Immature natural killer cell (primary cell): ENCODE measurements around the gene KDM2A. TPM values are rescaled to one million over a fixed set of nuclear protein-coding genes. Genes with fewer than 3 reads are reported as not detected.

Source experiments
- DNase-seq, 3 donors: peaks; one replicate each; pipeline ENCODE4 v3.0.0; 2022; ENCODE audit warnings: mixed read lengths in 1 of 3
- H3K27ac Mint-ChIP-seq, 6 donors: one replicate each; pipeline ENCODE4 v1.8.0; 2020; ENCODE audit warnings: mixed read lengths in 6 of 6, mild to moderate bottlenecking in 5 of 6, inconsistent platforms in 4 of 6, moderate library complexity in 3 of 6
- H3K27me3 Mint-ChIP-seq, 3 donors: one replicate each; pipeline ENCODE4 v1.8.0; 2020 to 2021; ENCODE audit warnings: low read depth in 3 of 3, mild to moderate bottlenecking in 3 of 3, mixed read lengths in 3 of 3, moderate library complexity in 3 of 3, inconsistent platforms in 1 of 3
- H3K36me3 Mint-ChIP-seq, 3 donors: one replicate each; pipeline ENCODE4 v1.8.0; 2020; ENCODE audit warnings: mixed read lengths in 3 of 3, inconsistent platforms in 2 of 3, mild to moderate bottlenecking in 2 of 3
- H3K4me1 Mint-ChIP-seq, 2 donors: one replicate each; pipeline ENCODE4 v1.8.0; 2020; ENCODE audit warnings: inconsistent platforms in 2 of 2, mild to moderate bottlenecking in 2 of 2, mixed read lengths in 2 of 2, moderate library complexity in 1 of 2
- H3K4me3 Mint-ChIP-seq, 5 donors: one replicate each; pipeline ENCODE4 v1.8.0; 2020; ENCODE audit warnings: mild to moderate bottlenecking in 5 of 5, mixed read lengths in 5 of 5, inconsistent platforms in 3 of 5, moderate library complexity in 3 of 5
- H3K9me3 Mint-ChIP-seq, 6 donors: one replicate each; pipeline ENCODE4 v1.8.0; 2020; ENCODE audit warnings: mild to moderate bottlenecking in 6 of 6, mixed read lengths in 6 of 6, inconsistent platforms in 4 of 6, moderate library complexity in 3 of 6
- polyA plus RNA-seq, 3 donors: library from polyadenylated mRNA; unstranded; fragments of 300-500 nt; fragmentation: Illumina TruSeq; gene quantifications; one replicate each; pipeline ENCODE4 v1.2.3, GENCODE V29; 2021

The KDM2A gene
- 10 to 100 TPM in 1 of 3 donors, 1 to 10 TPM in 2; 3.8 to 16.6 (median 6.8) TPM for polyA plus RNA-seq

- Mint-ChIP-seq H3K9me3 (no peaks in the 10 kb centered on the region), H3K36me3 (peaks cover 0 to 5% (median 0%) of the 10 kb centered on the region in 3 donors), H3K27me3 (peaks cover 7 to 10% (median 7%) of the 10 kb centered on the region in 3 donors), H3K27ac (peak within 1 kb of the TSS; percentile 90 to 97 (median 92)), H3K4me3 (peak within 1 kb of the TSS; percentile 90 to 98 (median 95)), H3K4me1 (peaks cover 37 to 44% of the 10 kb centered on the region in 2 donors)
- peak; percentile 96 to 98 (median 98) for DNase-seq
Measured at GRCh38 chr11:67118801-67119584, at the start of gene KDM2A. TSS of gene KDM2A (plus strand) at chr11:67119263. CDS start at chr11:67121317, 2,054 bp downstream.

DNA sequence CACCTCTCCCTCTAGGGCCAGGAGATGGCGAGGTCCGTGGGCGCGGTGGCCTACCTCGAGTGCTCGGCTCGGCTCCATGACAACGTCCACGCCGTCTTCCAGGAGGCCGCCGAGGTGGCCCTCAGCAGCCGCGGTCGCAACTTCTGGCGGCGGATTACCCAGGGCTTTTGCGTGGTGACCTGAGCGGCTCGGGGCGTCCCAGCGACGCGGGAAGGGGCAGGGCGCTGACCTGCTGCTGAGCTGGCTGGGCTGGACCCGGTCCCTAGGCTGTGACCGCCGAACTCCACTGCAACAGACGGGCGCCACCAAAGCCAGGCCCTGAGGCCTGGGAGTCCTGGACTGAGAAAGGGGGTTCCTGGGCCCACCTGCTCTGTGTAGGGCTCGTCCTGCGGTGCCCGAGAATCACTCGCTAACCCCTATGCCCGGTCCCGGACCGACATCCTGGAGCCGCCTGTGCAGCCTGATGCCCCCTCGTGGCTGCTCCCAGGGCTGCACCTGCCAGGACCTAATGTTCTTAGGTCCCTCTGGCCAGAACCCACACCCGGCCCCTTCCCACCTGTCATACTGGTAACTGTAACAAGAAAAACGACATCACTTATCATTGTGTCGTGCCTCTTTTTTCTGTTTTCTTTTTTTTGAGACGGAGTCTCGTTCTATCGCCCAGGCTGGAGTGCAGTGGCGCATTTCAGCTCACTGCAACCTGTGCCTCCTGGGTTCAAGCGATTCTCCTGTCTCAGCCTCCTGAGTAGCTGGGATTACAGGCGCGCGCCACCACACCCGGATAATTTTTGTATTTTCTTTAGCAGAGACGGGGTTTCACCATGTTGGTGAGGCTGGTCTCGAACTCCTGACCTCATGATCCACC is 47.4 kb upstream of the KDM2A start:
- H3K27me3 Mint-ChIP-seq: peaks cover 3 to 4% (median 4%) of the 10 kb centered on the region in 3 donors
- peak; percentile 60 to 65 (median 60) for DNase-seq
- no peaks in the 10 kb centered on the region for H3K36me3 Mint-ChIP-seq
- H3K9me3 Mint-ChIP-seq: peaks cover 0 to 2% (median 0%) of the 10 kb centered on the region in 6 donors
- H3K4me1 Mint-ChIP-seq: peaks cover 0 to 4% of the 10 kb centered on the region in 2 donors
- H3K4me3 Mint-ChIP-seq: peak overlapping the region in 4 of 5 donors; percentile 66 to 68 (median 66)
- H3K27ac Mint-ChIP-seq: peak overlapping the region in 1 of 6 donors; percentile 55

DNA sequence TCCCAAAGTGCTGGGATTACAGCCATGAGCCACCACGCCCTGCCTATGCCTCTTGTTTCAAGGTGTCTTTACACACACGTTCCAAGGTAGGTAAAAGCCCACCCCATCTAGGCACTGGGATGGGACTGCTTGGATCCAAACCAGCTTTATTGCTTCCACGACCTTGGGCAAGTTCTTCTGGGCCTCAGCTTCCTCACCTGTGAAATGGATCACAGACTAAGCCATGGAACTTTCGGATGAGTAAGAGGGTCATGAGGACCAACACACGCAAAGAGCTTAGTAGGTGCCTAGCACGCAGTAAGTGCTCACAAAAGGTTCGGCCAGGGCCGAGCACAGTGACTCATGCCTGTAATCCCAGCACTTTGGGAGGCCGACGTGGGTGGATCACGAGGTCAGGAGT is 46.8 kb upstream of the KDM2A start:
- peaks cover 0 to 4% of the 10 kb centered on the region in 2 donors for H3K4me1 Mint-ChIP-seq
- DNase-seq: no peak
- no peaks in the 10 kb centered on the region for H3K36me3 Mint-ChIP-seq
- peaks cover 0 to 2% (median 0%) of the 10 kb centered on the region in 6 donors for H3K9me3 Mint-ChIP-seq
- H3K4me3 Mint-ChIP-seq: no peak overlapping the region
- no peak overlapping the region for H3K27ac Mint-ChIP-seq
- peaks cover 3 to 6% (median 4%) of the 10 kb centered on the region in 3 donors for H3K27me3 Mint-ChIP-seq

GRCh38 chr11:67073908-67074307 is 45.2 kb upstream of the KDM2A start:
- Mint-ChIP-seq H3K36me3 (no peaks in the 10 kb centered on the region), H3K27ac (no peak overlapping the region), H3K27me3 (peaks cover 3 to 6% (median 5%) of the 10 kb centered on the region in 3 donors), H3K9me3 (peaks cover 0 to 2% (median 0%) of the 10 kb centered on the region in 6 donors), H3K4me1 (peaks cover 0 to 4% of the 10 kb centered on the region in 2 donors), H3K4me3 (no peak overlapping the region)
- no peak for DNase-seq

GRCh38 chr11:67076202-67076601 is 42.9 kb upstream of the KDM2A start:
- Mint-ChIP-seq H3K4me1 (peaks cover 0 to 4% of the 10 kb centered on the region in 2 donors), H3K27ac (no peak overlapping the region), H3K9me3 (peaks cover 0 to 2% (median 0%) of the 10 kb centered on the region in 6 donors), H3K36me3 (no peaks in the 10 kb centered on the region), H3K4me3 (no peak overlapping the region), H3K27me3 (peaks cover 3 to 6% (median 5%) of the 10 kb centered on the region in 3 donors)
- DNase-seq: no peak

- no peak for DNase-seq
- H3K4me3 Mint-ChIP-seq: no peak overlapping the region
- H3K36me3 Mint-ChIP-seq: no peaks in the 10 kb centered on the region
- H3K27ac Mint-ChIP-seq: peak overlapping the region in 1 of 6 donors; percentile 29
- H3K27me3 Mint-ChIP-seq: peaks cover 0 to 4% (median 2%) of the 10 kb centered on the region in 3 donors
- peaks cover 11 to 13% of the 10 kb centered on the region in 2 donors for H3K4me1 Mint-ChIP-seq
- no peaks in the 10 kb centered on the region for H3K9me3 Mint-ChIP-seq
Measured at GRCh38 chr11:67079065-67079705, 39.9 kb upstream of the KDM2A start.

- Mint-ChIP-seq H3K4me1 (peaks cover 11 to 13% of the 10 kb centered on the region in 2 donors), H3K36me3 (no peaks in the 10 kb centered on the region), H3K27ac (peak overlapping the region in 1 of 6 donors; percentile 74), H3K27me3 (peaks cover 0 to 4% (median 0%) of the 10 kb centered on the region in 3 donors), H3K4me3 (peak overlapping the region in 4 of 5 donors; percentile 18 to 61 (median 48)), H3K9me3 (no peaks in the 10 kb centered on the region)
- DNase-seq: no peak
Measured at GRCh38 chr11:67082071-67082791, 36.8 kb upstream of the KDM2A start.

GRCh38 chr11:67083786-67084366 is 35.2 kb upstream of the KDM2A start:
- no peak overlapping the region for H3K27ac Mint-ChIP-seq

DNA sequence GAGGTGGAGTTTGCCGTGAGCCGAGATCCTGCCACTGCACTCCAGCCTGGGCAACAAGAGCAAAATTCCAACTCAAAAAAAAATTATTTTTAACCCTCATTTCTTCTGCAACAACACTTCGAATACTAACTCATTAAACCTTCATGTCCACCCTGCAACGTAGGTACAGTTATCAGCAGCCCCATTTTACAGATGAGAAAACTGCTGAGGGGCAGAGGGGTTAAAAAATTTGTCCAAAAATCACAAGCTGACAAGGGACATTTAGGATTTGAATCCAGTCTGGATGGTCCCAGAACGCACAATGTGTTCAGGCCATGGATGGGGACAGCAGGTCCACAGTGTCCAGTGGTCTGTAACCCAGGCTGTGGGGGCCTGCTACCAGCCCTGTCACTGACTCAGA is 33.4 kb upstream of the KDM2A start:
- H3K4me1 Mint-ChIP-seq: peaks cover 11 to 13% of the 10 kb centered on the region in 2 donors
- no peak for DNase-seq
- peaks cover 0 to 3% (median 0%) of the 10 kb centered on the region in 3 donors for H3K27me3 Mint-ChIP-seq
- no peak overlapping the region for H3K27ac Mint-ChIP-seq
- H3K4me3 Mint-ChIP-seq: no peak overlapping the region
- H3K36me3 Mint-ChIP-seq: no peaks in the 10 kb centered on the region
- H3K9me3 Mint-ChIP-seq: no peaks in the 10 kb centered on the region

More at GRCh38 chr11:67083786-67084366, 35.2 kb upstream of the KDM2A start:
- Mint-ChIP-seq H3K4me1 (peaks cover 11 to 13% of the 10 kb centered on the region in 2 donors), H3K9me3 (no peaks in the 10 kb centered on the region), H3K4me3 (no peak overlapping the region), H3K36me3 (no peaks in the 10 kb centered on the region), H3K27me3 (peaks cover 0 to 3% (median 0%) of the 10 kb centered on the region in 3 donors)
- DNase-seq: no peak

- H3K4me1 Mint-ChIP-seq: no peaks in the 10 kb centered on the region
- H3K9me3 Mint-ChIP-seq: no peaks in the 10 kb centered on the region
- H3K27ac Mint-ChIP-seq: no peak overlapping the region
- H3K36me3 Mint-ChIP-seq: no peaks in the 10 kb centered on the region
- H3K4me3 Mint-ChIP-seq: no peak overlapping the region
- DNase-seq: no peak
- H3K27me3 Mint-ChIP-seq: peaks cover 3 to 4% (median 4%) of the 10 kb centered on the region in 3 donors
Measured at GRCh38 chr11:67090717-67091116, 28.3 kb upstream of the KDM2A start.

DNA sequence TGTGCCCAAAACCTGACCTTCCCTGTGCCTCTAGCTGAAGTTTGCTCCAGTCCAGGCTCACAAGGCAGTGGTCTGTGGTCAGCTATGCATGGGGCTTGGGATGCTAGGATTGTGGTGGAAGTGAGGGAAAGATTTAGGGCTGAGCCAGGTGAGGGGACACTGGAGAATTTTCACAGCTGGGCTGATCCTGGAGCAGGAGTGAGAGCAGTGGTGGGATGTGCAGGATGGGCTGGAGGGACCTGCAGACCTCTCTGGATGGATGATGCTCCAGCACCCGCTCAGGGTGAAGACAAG is 23.9 kb upstream of the KDM2A start:
- Mint-ChIP-seq H3K36me3 (peaks cover 0 to 5% (median 0%) of the 10 kb centered on the region in 3 donors), H3K27me3 (peaks cover 3 to 4% (median 4%) of the 10 kb centered on the region in 3 donors), H3K27ac (no peak overlapping the region)

GRCh38 chr11:67098799-67099429 is 20.1 kb upstream of the KDM2A start:
- Mint-ChIP-seq H3K36me3 (peaks cover 0 to 5% (median 0%) of the 10 kb centered on the region in 3 donors), H3K27ac (peak overlapping the region in 3 of 6 donors; percentile 18 to 48 (median 46)), H3K27me3 (no peaks in the 10 kb centered on the region), H3K4me3 (no peak overlapping the region), H3K4me1 (peaks cover 13 to 14% of the 10 kb centered on the region in 2 donors), H3K9me3 (no peaks in the 10 kb centered on the region)
- no peak for DNase-seq

More for the DNA sequence above, 23.9 kb upstream of the KDM2A start:
- H3K4me3 Mint-ChIP-seq: no peak overlapping the region
- H3K9me3 Mint-ChIP-seq: no peaks in the 10 kb centered on the region
- peaks cover 6% of the 10 kb centered on the region in 2 donors for H3K4me1 Mint-ChIP-seq
- DNase-seq: no peak
